H1 (cell line): ENCODE measurements around the gene CNTROB. TPM values are rescaled to one million over a fixed set of nuclear protein-coding genes. Genes with fewer than 3 reads are reported as not detected.

ENCODE experiments used
- CTCF ChIA-PET: fragments of 300-600 bp; sonication (Branson Sonifier 250); formaldehyde crosslinking; loops from one replicate; lab custom pipeline; 2021; ENCODE audit not compliant: partially characterized antibody; lab: Charles Lee
- POLR2A ChIA-PET: fragments of 300-600 bp; sonication (Branson Sonifier 250); formaldehyde crosslinking; loops from one replicate; lab custom pipeline; 2021; ENCODE audit warnings: inconsistent platforms; ENCODE audit not compliant: partially characterized antibody; lab: Charles Lee
- DNase-seq, 2 experiments: peaks; one replicate each; pipeline versions ENCODE4 v3.0.0 to v3.0.0-alpha.2; 2010 to 2022; ENCODE audit warnings: low spot score in 2 of 2, low read depth in 1 of 2, mixed read lengths in 1 of 2
- FAIRE-seq: peaks from 2 replicates; lab custom pipeline; 2011; peaks lifted over from hg19 to GRCh38; lab: Jason Lieb, UNC
- H2AFZ ChIP-seq: 2 replicates; pipeline ENCODE4 v1.8.1; 2012; ENCODE audit warnings: low read length, inconsistent platforms
- H2AK5ac ChIP-seq: 2 replicates; pipeline ENCODE4 v1.6.1; 2013; ENCODE audit warnings: low read depth, low read length
- H2BK120ac ChIP-seq: replicated peaks from 2 replicates; pipeline ENCODE3; 2013; ENCODE audit warnings: low read depth, low read length, inconsistent platforms
- H2BK12ac ChIP-seq: 2 replicates; pipeline ENCODE4 v1.6.1; 2013; ENCODE audit warnings: low read depth, low read length
- H2BK15ac ChIP-seq: 2 replicates; pipeline ENCODE4 v1.6.1; 2013; ENCODE audit warnings: low read length
- H2BK20ac ChIP-seq: 2 replicates; pipeline ENCODE4 v1.6.1; 2013; ENCODE audit warnings: low read length
- H2BK5ac ChIP-seq: 2 replicates; pipeline ENCODE4 v1.6.1; 2013; ENCODE audit warnings: low read depth, low read length
- H3K14ac ChIP-seq: 2 replicates; pipeline ENCODE4 v1.6.1; 2013; ENCODE audit warnings: inconsistent platforms; ENCODE audit not compliant: insufficient read length
- H3K18ac ChIP-seq: 2 replicates; pipeline ENCODE4 v1.6.1; 2013; ENCODE audit warnings: low read length; ENCODE audit errors: extremely low read depth
- H3K23ac ChIP-seq: 2 replicates; pipeline ENCODE4 v1.6.1; 2013; ENCODE audit warnings: inconsistent platforms; ENCODE audit not compliant: insufficient read length
- H3K23me2 ChIP-seq: 2 replicates; pipeline ENCODE4 v1.6.1; 2013; ENCODE audit warnings: low read depth, low read length
- H3K27ac ChIP-seq: 2 replicates; pipeline ENCODE4 v1.6.1; 2011; ENCODE audit warnings: low read depth, low read length, inconsistent platforms
- H3K27me3 ChIP-seq, 4 experiments: replicated peaks in 1 of 4; 1 replicate in 1 of 4; 2 replicates in 3 of 4; pipeline versions ENCODE4 v1.6.1 to v1.8.1; 2011 to 2013; ENCODE audit warnings: low read length in 3 of 4, mild to moderate bottlenecking in 3 of 4, inconsistent platforms in 2 of 4, mixed read lengths in 2 of 4, moderate library complexity in 1 of 4; ENCODE audit not compliant: control insufficient read depth in 3 of 4, insufficient read depth in 3 of 4; ENCODE audit errors: extremely low read depth in 1 of 4
- H3K36me3 ChIP-seq, 4 experiments: 2 replicates each; pipeline versions ENCODE4 v1.6.1 to v1.8.1; 2011 to 2013; ENCODE audit warnings: mild to moderate bottlenecking in 4 of 4, low read length in 3 of 4, moderate library complexity in 2 of 4, control low read depth in 1 of 4, inconsistent platforms in 1 of 4; ENCODE audit not compliant: insufficient read depth in 4 of 4, control insufficient read depth in 2 of 4
- H3K4ac ChIP-seq: replicated peaks from 2 replicates; pipeline ENCODE3; 2013; ENCODE audit warnings: low read length, low read depth, mixed read lengths, inconsistent platforms; ENCODE audit not compliant: insufficient read length
- H3K4me1 ChIP-seq, 4 experiments: replicated peaks in 1 of 4; 1 replicate in 1 of 4; 2 replicates in 3 of 4; pipeline versions ENCODE4 v1.6.1 to v1.8.1; 2011 to 2013; ENCODE audit warnings: low read length in 3 of 4, inconsistent platforms in 2 of 4, mixed read lengths in 1 of 4; ENCODE audit not compliant: insufficient read depth in 4 of 4, control insufficient read depth in 3 of 4
- H3K4me2 ChIP-seq, 2 experiments: 2 replicates each; pipeline versions ENCODE4 v1.6.1 to v1.8.1; 2011 to 2013; ENCODE audit warnings: low read depth in 2 of 2, low read length in 2 of 2, control low read depth in 1 of 2, inconsistent platforms in 1 of 2, mild to moderate bottlenecking in 1 of 2; ENCODE audit not compliant: insufficient read depth in 1 of 2
- H3K4me3 ChIP-seq, 4 experiments: fragments of 200-600, 300-600 bp in 1 of 4; sonication (generic), shearing (Covaris generic), sonication (Bioruptor Twin) in 1 of 4; 2 replicates each; pipeline versions ENCODE4 v1.5.1 to v1.8.1; 2011 to 2016; ENCODE audit warnings: low read length in 4 of 4, low read depth in 3 of 4, control low read depth in 2 of 4, inconsistent platforms in 2 of 4, mild to moderate bottlenecking in 2 of 4, mixed read lengths in 1 of 4, moderate library complexity in 1 of 4; ENCODE audit not compliant: insufficient read depth in 2 of 4; ENCODE audit errors: extremely low read depth in 1 of 4
- H3K56ac ChIP-seq: replicated peaks from 2 replicates; pipeline ENCODE3; 2013; ENCODE audit warnings: low read depth, mild to moderate bottlenecking, mixed read lengths, low read length, inconsistent platforms; ENCODE audit not compliant: insufficient read length
- H3K79me1 ChIP-seq: 2 replicates; pipeline ENCODE4 v1.6.1; 2013; ENCODE audit warnings: low read depth, low read length, control low read depth
- H3K79me2 ChIP-seq, 2 experiments: 2 replicates each; pipeline versions ENCODE4 v1.6.1 to v1.8.1; 2012 to 2013; ENCODE audit warnings: low read length in 2 of 2, mild to moderate bottlenecking in 2 of 2, inconsistent platforms in 1 of 2; ENCODE audit not compliant: insufficient read depth in 2 of 2, control insufficient read depth in 1 of 2
- H3K9ac ChIP-seq, 4 experiments: replicated peaks in 1 of 4; 1 replicate in 1 of 4; 2 replicates in 3 of 4; pipeline versions ENCODE4 v1.6.1 to v1.8.1; 2011 to 2013; ENCODE audit warnings: low read depth in 3 of 4, low read length in 3 of 4, control low read depth in 2 of 4, mild to moderate bottlenecking in 2 of 4, moderate library complexity in 2 of 4, inconsistent platforms in 1 of 4; ENCODE audit errors: extremely low read depth in 1 of 4
- H3K9me3 ChIP-seq, 2 experiments: 2 replicates each; pipeline versions ENCODE4 v1.6.1 to v1.8.1; 2012 to 2013; ENCODE audit warnings: mild to moderate bottlenecking in 2 of 2, moderate library complexity in 2 of 2, control low read depth in 1 of 2, inconsistent platforms in 1 of 2, low read depth in 1 of 2, low read length in 1 of 2, mixed read lengths in 1 of 2; ENCODE audit not compliant: insufficient read depth in 2 of 2
- H4K20me1 ChIP-seq, 2 experiments: replicated peaks in 1 of 2; 2 replicates each; pipeline versions ENCODE3 to v1.8.1; 2011 to 2013; ENCODE audit warnings: inconsistent platforms in 2 of 2, low read length in 2 of 2, mild to moderate bottlenecking in 1 of 2; ENCODE audit not compliant: insufficient read depth in 2 of 2, control insufficient read depth in 1 of 2
- H4K5ac ChIP-seq: 2 replicates; pipeline ENCODE4 v1.6.1; 2013; ENCODE audit warnings: low read length, low read depth, mixed read lengths, inconsistent platforms; ENCODE audit not compliant: insufficient read length
- H4K8ac ChIP-seq: 2 replicates; pipeline ENCODE4 v1.8.0; 2013; ENCODE audit warnings: mild to moderate bottlenecking, moderate library complexity, low read length, inconsistent platforms; ENCODE audit not compliant: insufficient read depth; ENCODE audit errors: extremely low read depth
- H4K91ac ChIP-seq: replicated peaks from 2 replicates; pipeline ENCODE3; 2013; ENCODE audit warnings: low read length, mixed read lengths, inconsistent platforms; ENCODE audit not compliant: insufficient read length
- ATF2 ChIP-seq: IDR thresholded peaks from 2 replicates; pipeline ENCODE4 v1.6.1; 2012; ENCODE audit warnings: low read length, inconsistent platforms
- BCL11A ChIP-seq, 2 experiments: IDR thresholded peaks; one replicate each; pipeline ENCODE4 v1.6.1; 2011; ENCODE audit warnings: low read depth in 2 of 2, low read length in 2 of 2, mild to moderate bottlenecking in 2 of 2
- E2F6 ChIP-seq: IDR thresholded peaks from 2 replicates; pipeline ENCODE4 v1.6.1; 2012; ENCODE audit warnings: inconsistent platforms
- FOSL1 ChIP-seq: IDR thresholded peaks from 2 replicates; pipeline ENCODE4 v1.6.1; 2011; ENCODE audit warnings: mild to moderate bottlenecking, low read depth, low read length, moderate library complexity; ENCODE audit not compliant: insufficient read depth
- GABPA ChIP-seq: IDR thresholded peaks from 2 replicates; pipeline ENCODE4 v1.6.1; 2011; ENCODE audit warnings: mild to moderate bottlenecking, low read length, moderate library complexity, borderline replicate concordance; ENCODE audit not compliant: insufficient read depth
- NANOG ChIP-seq: IDR thresholded peaks from 2 replicates; pipeline ENCODE4 v1.6.1; 2011; ENCODE audit warnings: low read length, low read depth, mild to moderate bottlenecking, inconsistent platforms; ENCODE audit not compliant: insufficient read depth, poor library complexity, severe bottlenecking
- RAD21 ChIP-seq, 2 experiments: IDR thresholded peaks in 1 of 2; conservative IDR thresholded peaks in 1 of 2; 2 replicates each; pipeline ENCODE4 v1.6.1; 2011; ENCODE audit warnings: low read depth in 2 of 2, low read length in 2 of 2, improper control_type of control experiment in 1 of 2, inconsistent platforms in 1 of 2, mild to moderate bottlenecking in 1 of 2, moderate library complexity in 1 of 2
- RNF2 ChIP-seq: fragments of 200-900, 300-1000 bp; sonication (generic); IDR thresholded peaks from 2 replicates; pipeline ENCODE4 v1.7.1; 2016; ENCODE audit warnings: borderline replicate concordance, low read depth, mild to moderate bottlenecking, antibody characterized with exemption, low read length; ENCODE audit not compliant: poor library complexity, severe bottlenecking; ENCODE audit errors: missing control alignments
- SP1 ChIP-seq: IDR thresholded peaks from 2 replicates; pipeline ENCODE4 v1.6.1; 2011; ENCODE audit warnings: low read depth, low read length
- SP4 ChIP-seq: IDR thresholded peaks from 2 replicates; pipeline ENCODE4 v1.6.1; 2012; ENCODE audit warnings: low read length, inconsistent platforms
- TCF12 ChIP-seq: IDR thresholded peaks from 2 replicates; pipeline ENCODE4 v1.6.1; 2011; ENCODE audit warnings: low read depth, mild to moderate bottlenecking, low read length
- WGBS, 2 experiments: shearing (Covaris generic) in 1 of 2; methylation state at CpG; one replicate each; pipeline versions ENCODE4 v1.1.6 to v1.1.7; 2013 to 2015; ENCODE audit warnings: low lambda C conversion rate in 2 of 2, mixed read lengths in 2 of 2, inconsistent platforms in 1 of 2, low coverage in 1 of 2, missing lambda C conversion rate in 1 of 2; ENCODE audit not compliant: insufficient replicate concordance in 2 of 2, insufficient coverage in 1 of 2, insufficient read length in 1 of 2; ENCODE audit errors: extremely low coverage in 1 of 2, missing lambda C conversion rate in 1 of 2; 5-methylcytosine and 5-hydroxymethylcytosine counted together
- polyA plus RNA-seq, 7 experiments: library from polyadenylated mRNA; depleted of rRNA in 3 of 7; stranded (reverse) in 5 of 7; unstranded in 2 of 7; fragments of >200 nt in 5 of 7; fragments of 200-250 nt in 2 of 7; gene quantifications; 1 replicate in 5 of 7; 2 replicates in 1 of 7; 4 replicates in 1 of 7; pipeline versions ENCODE4 v1.2.1 to v1.2.3, GENCODE V29; 2011 to 2013; ENCODE audit warnings: missing spikeins in 2 of 7, mixed read lengths in 2 of 7
- total RNA-seq: library from RNA; stranded (reverse); fragmentation: NEBNext Ultra II Directional; extraction: Animal tissue kit (Norgen Biotek cat#: 25700); gene quantifications from 2 replicates; pipeline ENCODE4 v1.2.1, GENCODE V29; 2021

CNTROB gene
- total and polyA plus RNA-seq, 2 of the 8 experiments (the other 6 are each of a cell fraction or from before 2014, with no cell fraction given), result 20.5 to 31.9 TPM

GRCh38 chr17:7977805-7978204 is 45.8 kb downstream of the CNTROB start:
- peaks cover 8% of the 10 kb centered on the region in 2 experiments; a peak in 3 of 4 replicates for H3K9me3 ChIP-seq
- no peaks in the 10 kb centered on the region for H3K23me2 ChIP-seq
- H3K4me3 ChIP-seq, result no peak overlapping the region
- H2AK5ac ChIP-seq, result no peak overlapping the region
- H3K4ac ChIP-seq, result no peak overlapping the region
- no peak overlapping the region for H3K14ac ChIP-seq
- H3K23ac ChIP-seq, result no peak overlapping the region
- H4K5ac ChIP-seq, result no peak overlapping the region
- no peak overlapping the region for H2BK20ac ChIP-seq
- H2BK120ac ChIP-seq, result no peak overlapping the region
- WGBS, 2 experiments, result 81% methylated on average over 5 of the region's 5 CpGs; no CpG with 5 or more reads in 1 of the 2 experiments
- no peaks in the 10 kb centered on the region for H4K20me1 ChIP-seq
- no peak for FAIRE-seq
- H3K79me1 ChIP-seq, result no peaks in the 10 kb centered on the region
- H4K8ac ChIP-seq, result no peak overlapping the region
- POLR2A ChIA-PET, result no interaction called here
- no peak overlapping the region for H2AFZ ChIP-seq
- H2BK15ac ChIP-seq, result no peak overlapping the region
- CTCF ChIA-PET, result interaction anchor here (1.1 to 2.7 kb wide), 6 partner anchors 9 to 138 kb away, joined by 3 to 17 read pairs (median 4); partner anchors contain the start of gene GUCY2D
- TF ChIP-seq NANOG, result no peak
- TF ChIP-seq BCL11A (IDR thresholded peaks at IDR 0.05; ENCODE audit: low read depth in 2 of 2, low read length in 2 of 2), result no peak
- no peak for TF ChIP-seq FOSL1
- no peak for TF ChIP-seq RAD21 (IDR thresholded peaks at IDR 0.05 in 1 of 2, conservative IDR thresholded peaks at IDR 0.05 in 1 of 2; ENCODE audit: low read depth in 2 of 2, low read length in 2 of 2)
- no peak for TF ChIP-seq GABPA
- TF ChIP-seq TCF12, result no peak
- TF ChIP-seq E2F6, result no peak
- TF ChIP-seq RNF2, result no peak
- no peak for TF ChIP-seq SP4
- no peak for TF ChIP-seq SP1
- TF ChIP-seq ATF2, result no peak
- no peak overlapping the region for H3K27ac ChIP-seq
- H3K36me3 ChIP-seq, result no peaks in the 10 kb centered on the region
- no peak overlapping the region for H2BK12ac ChIP-seq
- no peaks in the 10 kb centered on the region for H3K4me1 ChIP-seq
- no peaks in the 10 kb centered on the region for H3K79me2 ChIP-seq
- no peaks in the 10 kb centered on the region for H3K27me3 ChIP-seq
- H3K4me2 ChIP-seq, result no peak overlapping the region
- no peak overlapping the region for H4K91ac ChIP-seq
- H3K9ac ChIP-seq, result no peak overlapping the region
- DNase-seq, result no peak
- no peak overlapping the region for H3K56ac ChIP-seq
- H3K18ac ChIP-seq, result no peak overlapping the region
- no peak overlapping the region for H2BK5ac ChIP-seq
